Neural cell (in vitro differentiated cells): ENCODE data around the gene SLC35B2. TPM values are rescaled to one million over a fixed set of nuclear protein-coding genes. Genes with fewer than 3 reads are reported as not detected.
A peak's percentile ranks its signal among the peaks of the same experiment; 100 is the strongest.

Experiments
- H2AFZ ChIP-seq: fragments of 200-600, 300-800 bp; sonication (generic), shearing (Covaris generic); 2 replicates; pipeline ENCODE4 v1.6.0; 2014; ENCODE audit warnings: low read depth, mild to moderate bottlenecking, antibody characterized with exemption, low read length, moderate library complexity
- H3F3A ChIP-seq: fragments of 200-600 bp; shearing (Covaris generic); 2 replicates; pipeline ENCODE4 v1.6.1; 2016; ENCODE audit warnings: mild to moderate bottlenecking, moderate library complexity, mixed read lengths, antibody characterized with exemption, low read length; ENCODE audit not compliant: insufficient read depth, poor library complexity, severe bottlenecking
- H3K27ac ChIP-seq: fragments of 200-600, 300-800 bp; sonication (generic), shearing (Covaris generic); 2 replicates; pipeline ENCODE4 v1.5.1; 2014; ENCODE audit warnings: mild to moderate bottlenecking, low read length, moderate library complexity
- H3K27me3 ChIP-seq: fragments of 300-800, 200-600 bp; sonication (generic), shearing (Covaris generic); 2 replicates; pipeline ENCODE4 v1.6.0; 2014; ENCODE audit warnings: mild to moderate bottlenecking, low read depth, low read length, moderate library complexity; ENCODE audit not compliant: insufficient read depth
- H3K36me3 ChIP-seq: fragments of 300-800, 200-600 bp; sonication (generic), shearing (Covaris generic); 2 replicates; pipeline ENCODE4 v1.5.1; 2014; ENCODE audit warnings: mild to moderate bottlenecking, antibody characterized with exemption, low read length, moderate library complexity; ENCODE audit not compliant: insufficient read depth
- H3K4me2 ChIP-seq: fragments of 300-800, 200-600 bp; sonication (generic), shearing (Covaris generic); 2 replicates; pipeline ENCODE4 v1.6.0; 2014; ENCODE audit warnings: mild to moderate bottlenecking, low read length
- H3K4me3 ChIP-seq: fragments of 300-800, 200-600 bp; sonication (generic), shearing (Covaris generic); 2 replicates; pipeline ENCODE4 v1.5.1; 2014; ENCODE audit warnings: mild to moderate bottlenecking, low read length, moderate library complexity
- H3K79me2 ChIP-seq: fragments of 200-600 bp; shearing (Covaris generic); replicated peaks from 2 replicates; pipeline ENCODE4 v1.6.0; 2014; ENCODE audit warnings: mild to moderate bottlenecking, low read length, moderate library complexity; ENCODE audit not compliant: insufficient read depth
- H3K9ac ChIP-seq: fragments of 300-800, 200-600 bp; sonication (generic), shearing (Covaris generic); 2 replicates; pipeline ENCODE4 v1.6.1; 2016; ENCODE audit warnings: mild to moderate bottlenecking, low read length, mixed read lengths
- H3K9me2 ChIP-seq: fragments of 200-600 bp; shearing (Covaris generic); 2 replicates; pipeline ENCODE4 v1.6.1; 2016; ENCODE audit warnings: mild to moderate bottlenecking, low read length, mixed read lengths; ENCODE audit not compliant: insufficient read depth
- H3K9me3 ChIP-seq: fragments of 200-600, 300-800 bp; sonication (generic), shearing (Covaris generic); 2 replicates; pipeline ENCODE4 v1.6.1; 2016; ENCODE audit warnings: mild to moderate bottlenecking, mixed run types, low read length, moderate library complexity, mixed read lengths
- H4K20me1 ChIP-seq: fragments of 200-600 bp; shearing (Covaris generic); 2 replicates; pipeline ENCODE4 v1.6.1; 2016; ENCODE audit warnings: mild to moderate bottlenecking, mixed run types; ENCODE audit not compliant: insufficient read depth
- CTCF ChIP-seq: fragments of 450-650 bp; IDR thresholded peaks from 2 replicates; pipeline ENCODE4 v1.5.1; 2014; ENCODE audit warnings: antibody characterized with exemption, mild to moderate bottlenecking, moderate library complexity; ENCODE audit not compliant: poor library complexity, severe bottlenecking
- EP300 ChIP-seq: fragments of 450-650 bp; conservative IDR thresholded peaks from 2 replicates; pipeline ENCODE4 v1.6.1; 2014; ENCODE audit warnings: antibody characterized with exemption, mild to moderate bottlenecking, moderate library complexity; ENCODE audit not compliant: poor library complexity, severe bottlenecking
- EZH2 ChIP-seq: fragments of 200-600, 300-800 bp; shearing (Covaris generic), sonication (generic); IDR thresholded peaks from 2 replicates; pipeline ENCODE4 v1.6.1; 2014; ENCODE audit warnings: antibody characterized with exemption, low read length, borderline replicate concordance, mild to moderate bottlenecking; ENCODE audit not compliant: insufficient read depth, poor library complexity, severe bottlenecking
- MXI1 ChIP-seq: fragments of 450-650 bp; conservative IDR thresholded peaks from 2 replicates; pipeline ENCODE4 v1.6.1; 2014; ENCODE audit warnings: antibody characterized with exemption, mild to moderate bottlenecking; ENCODE audit not compliant: poor library complexity, severe bottlenecking
- POLR2AphosphoS5 ChIP-seq: IDR thresholded peaks from 2 replicates; pipeline ENCODE4 v1.6.1; 2012
- RAD21 ChIP-seq: fragments of 450-650 bp; conservative IDR thresholded peaks from 2 replicates; pipeline ENCODE4 v1.6.1; 2014; ENCODE audit warnings: antibody characterized with exemption, mild to moderate bottlenecking, moderate library complexity
- REST ChIP-seq: IDR thresholded peaks from 2 replicates; pipeline ENCODE4 v1.6.1; 2012; ENCODE audit warnings: borderline replicate concordance
- SMC3 ChIP-seq: fragments of 450-650 bp; conservative IDR thresholded peaks from 2 replicates; pipeline ENCODE4 v1.6.1; 2014; ENCODE audit warnings: antibody characterized with exemption, mild to moderate bottlenecking, moderate library complexity; ENCODE audit not compliant: poor library complexity
- TAF1 ChIP-seq: IDR thresholded peaks from 2 replicates; pipeline ENCODE4 v1.6.1; 2012; ENCODE audit warnings: low read depth
- polyA plus RNA-seq: library from polyadenylated mRNA; depleted of rRNA; stranded (reverse); fragments of >200 nt; gene quantifications from 2 replicates; pipeline ENCODE4 v1.2.3, GENCODE V29; 2014

The SLC35B2 gene
- polyA plus RNA-seq, 1 donor from 2014 or later = 44.5 TPM

GRCh38 chr6:44270526-44271405, 13.4 kb upstream of the SLC35B2 start:
- peaks cover 6% of the 10 kb centered on the region for H3K36me3 ChIP-seq
- no peaks in the 10 kb centered on the region for H4K20me1 ChIP-seq
- no peaks in the 10 kb centered on the region for H3K9me3 ChIP-seq
- TF ChIP-seq CTCF (no peak), EZH2 (no peak), TAF1 (peak; percentile 57), EP300 (no peak), REST (no peak), POLR2AphosphoS5 (peak; percentile 49)
- no peak overlapping the region for H3K4me2 ChIP-seq
- peak overlapping the region; percentile 64 for H3K27ac ChIP-seq
- H2AFZ ChIP-seq = no peak overlapping the region
- peaks cover 17% of the 10 kb centered on the region for H3K79me2 ChIP-seq
- H3F3A ChIP-seq = no peaks in the 10 kb centered on the region
- H3K4me3 ChIP-seq = peak overlapping the region; percentile 74
- peak overlapping the region; percentile 85 for H3K9ac ChIP-seq
- H3K9me2 ChIP-seq = no peaks in the 10 kb centered on the region
- no peaks in the 10 kb centered on the region for H3K27me3 ChIP-seq

GRCh38 chr6:44269921-44270525, 12.7 kb upstream of the SLC35B2 start, which contains the start of gene TMEM151B:
TMEM151B (plus strand) TSS chr6:44270450; CDS start chr6:44270743, 293 bp downstream.
- H2AFZ ChIP-seq = peak within 1 kb of the TSS; percentile 66
- H3K9me3 ChIP-seq = no peaks in the 10 kb centered on the region
- no peaks in the 10 kb centered on the region for H3K27me3 ChIP-seq
- H3F3A ChIP-seq = no peaks in the 10 kb centered on the region
- peak within 1 kb of the TSS; percentile 98 for H3K4me2 ChIP-seq
- H3K79me2 ChIP-seq = peaks cover 17% of the 10 kb centered on the region
- no peaks in the 10 kb centered on the region for H3K9me2 ChIP-seq
- H3K27ac ChIP-seq = peak within 1 kb of the TSS; percentile 88
- H3K9ac ChIP-seq = peak within 1 kb of the TSS; percentile 85
- H4K20me1 ChIP-seq = no peaks in the 10 kb centered on the region
- TF ChIP-seq CTCF (no peak), EP300 (peak; percentile 9), TAF1 (no peak), REST (no peak), EZH2 (no peak), MXI1 (no peak), POLR2AphosphoS5 (peak; percentile 49), RAD21 (no peak), SMC3 (peak; percentile 20)
- peak within 1 kb of the TSS; percentile 74 for H3K4me3 ChIP-seq
- peaks cover 6% of the 10 kb centered on the region for H3K36me3 ChIP-seq
